NCI-H2107 (cell line): ENCODE results near the gene TNFRSF25.
"Not testable (repeated sequence)": the region's sequence is repeated elsewhere in the genome, so short reads cannot be mapped to it uniquely, and the experiment has no call there.

ENCODE experiments used
- DNase-seq: peaks from one replicate; lab custom pipeline; 2025; lab: John Stamatoyannopoulos, UW

The TNFRSF25 gene

DNA sequence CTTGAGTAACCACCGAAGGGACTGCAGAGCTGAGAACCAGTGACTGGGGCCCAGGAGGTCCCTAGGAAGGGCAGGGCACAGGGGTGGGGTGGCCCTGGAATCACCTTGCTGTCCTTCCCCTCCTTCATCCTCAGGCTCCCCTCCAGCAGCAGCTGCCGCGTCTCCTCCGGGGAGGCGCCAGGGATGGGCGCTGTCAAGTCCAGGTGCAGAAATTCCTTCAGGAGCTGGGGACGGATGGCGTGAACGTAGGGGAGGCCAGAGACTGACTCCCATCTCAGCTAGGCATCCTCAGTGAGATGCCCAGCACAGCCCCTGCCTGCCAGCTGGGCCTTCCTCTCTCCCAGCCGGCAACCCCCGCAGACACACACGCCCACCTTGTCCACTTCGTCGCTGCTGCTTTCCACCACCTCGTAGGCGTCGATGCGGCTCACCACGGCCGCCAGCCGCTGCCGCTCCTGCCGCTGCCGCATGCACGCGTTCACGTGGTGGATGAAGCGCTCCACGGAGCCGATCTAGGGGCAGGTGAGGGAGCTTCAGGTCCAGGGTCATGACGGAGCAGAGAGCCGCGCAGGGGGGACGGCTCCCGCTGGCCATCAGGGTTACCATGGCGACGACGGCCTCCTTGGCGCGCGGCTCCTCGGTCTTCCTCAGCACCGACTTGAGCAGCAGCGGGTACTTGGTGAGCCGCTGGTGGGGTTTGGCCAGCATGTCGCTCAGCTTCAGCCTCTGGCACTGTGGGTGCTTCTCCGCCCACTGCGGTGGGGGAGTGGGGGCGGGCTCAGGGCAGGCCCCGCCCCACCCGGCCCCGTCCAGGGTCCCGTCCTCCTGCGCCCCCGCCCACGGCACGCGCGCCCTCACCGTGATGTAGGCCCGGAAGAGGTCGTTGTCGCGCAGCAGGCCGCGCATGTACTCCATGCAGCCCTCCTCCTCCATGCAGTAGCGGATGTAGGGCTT, 4.4 kb upstream of the TNFRSF25 start:
- no peak for DNase-seq

DNA sequence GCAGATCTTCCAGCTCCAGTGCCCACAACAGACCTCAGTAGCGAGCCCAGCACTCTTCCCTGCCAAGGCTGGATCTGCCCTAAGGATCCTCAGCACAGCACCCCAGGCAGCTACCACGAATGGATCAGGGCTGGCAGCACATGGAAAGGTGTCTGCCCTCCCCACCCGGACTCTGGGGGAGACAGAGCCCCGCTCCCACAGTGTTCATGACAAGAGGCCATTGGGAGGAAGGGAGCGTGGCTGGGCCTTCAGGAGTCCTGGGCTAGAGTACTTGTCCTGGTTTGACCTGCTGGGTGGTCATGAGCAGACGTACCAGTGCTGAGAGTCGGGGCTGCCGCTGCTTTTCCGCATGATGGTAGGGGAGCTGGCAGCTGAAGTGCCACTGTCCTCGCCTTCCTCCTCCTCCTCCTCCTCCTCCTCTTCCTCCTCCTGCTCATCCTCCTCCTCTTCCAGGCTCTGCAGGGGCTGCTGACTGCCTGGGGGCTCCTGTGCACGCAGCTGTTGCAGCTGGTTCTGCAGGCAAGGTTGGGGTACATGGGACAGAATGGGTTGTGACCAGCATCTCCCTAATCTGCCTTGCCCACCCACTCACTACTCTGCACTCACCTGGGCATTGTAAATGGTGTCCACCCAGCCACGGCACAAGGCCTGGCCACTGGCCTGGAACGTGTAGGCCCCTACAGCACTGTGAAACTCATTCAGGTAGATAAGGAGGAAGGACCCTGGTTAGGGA, 2.9 kb upstream of the TNFRSF25 start:
- DNase-seq, result no peak

DNA sequence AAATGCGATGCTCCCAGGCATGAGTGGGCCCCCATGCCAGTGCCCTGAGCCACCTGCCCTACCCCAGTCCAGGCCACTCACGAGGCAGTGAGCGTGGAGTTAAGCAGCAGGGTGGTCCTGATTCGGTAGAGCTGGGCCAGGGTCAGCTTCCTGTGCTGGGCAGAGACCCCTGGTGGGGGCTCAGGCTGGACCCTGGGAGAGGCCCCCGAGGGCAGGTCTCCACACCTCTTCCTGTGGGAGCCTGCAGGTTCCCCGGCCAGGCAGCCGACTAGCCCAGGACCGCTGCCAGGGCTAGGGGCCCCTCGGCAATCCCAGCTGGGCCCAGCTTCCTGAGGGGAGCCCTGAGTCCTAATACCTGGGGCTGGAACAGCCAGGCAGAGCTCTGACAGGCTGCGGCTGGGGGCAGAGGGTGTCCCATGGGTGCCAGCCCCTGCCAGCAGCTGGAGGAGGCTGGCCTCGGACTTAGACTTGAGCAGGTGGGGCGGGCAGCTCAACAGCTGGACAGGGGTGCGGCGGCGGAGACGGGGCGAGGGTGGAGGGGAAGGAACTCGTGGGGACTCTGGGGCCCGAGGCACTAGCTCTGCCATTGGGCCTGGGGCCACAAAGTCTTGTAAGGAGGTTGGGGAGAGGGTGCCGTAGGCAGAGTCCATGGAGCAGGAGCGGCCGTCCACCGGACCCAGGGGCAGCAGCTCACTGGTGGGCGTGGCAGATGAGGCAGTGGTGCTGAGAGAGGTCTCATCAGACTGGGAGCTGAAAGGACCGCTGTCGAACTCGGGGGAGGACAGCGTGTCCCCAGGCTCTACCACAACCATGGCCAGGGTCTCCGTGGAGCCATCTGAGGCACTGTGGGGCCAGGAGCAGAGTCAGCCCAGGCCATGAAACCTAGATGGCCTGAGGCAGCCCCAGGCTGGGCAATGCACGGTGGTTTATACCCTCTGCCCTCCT, 2.0 kb upstream of the TNFRSF25 start:
- no peak for DNase-seq

DNA sequence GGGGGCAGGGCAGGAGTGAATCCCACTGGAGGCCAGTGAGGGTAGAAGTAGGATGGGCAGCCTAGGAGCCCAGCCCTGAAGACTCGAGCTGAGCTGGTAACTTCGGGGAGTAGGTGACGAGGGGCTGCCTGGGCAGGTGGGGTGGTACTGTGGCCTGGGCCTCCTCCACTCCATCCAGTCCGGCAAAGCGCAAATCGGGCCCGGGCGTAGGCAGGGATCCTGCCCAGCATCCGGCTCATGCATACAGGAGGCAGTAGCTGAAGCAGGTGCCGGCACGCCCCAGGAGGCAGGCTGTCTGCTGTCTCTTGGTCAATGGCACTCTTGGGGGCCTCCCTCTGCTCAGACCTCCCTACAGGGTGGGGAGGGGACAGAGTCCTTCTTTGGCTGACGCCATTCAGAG, 1.3 kb upstream of the TNFRSF25 start:
- no peak for DNase-seq

DNA sequence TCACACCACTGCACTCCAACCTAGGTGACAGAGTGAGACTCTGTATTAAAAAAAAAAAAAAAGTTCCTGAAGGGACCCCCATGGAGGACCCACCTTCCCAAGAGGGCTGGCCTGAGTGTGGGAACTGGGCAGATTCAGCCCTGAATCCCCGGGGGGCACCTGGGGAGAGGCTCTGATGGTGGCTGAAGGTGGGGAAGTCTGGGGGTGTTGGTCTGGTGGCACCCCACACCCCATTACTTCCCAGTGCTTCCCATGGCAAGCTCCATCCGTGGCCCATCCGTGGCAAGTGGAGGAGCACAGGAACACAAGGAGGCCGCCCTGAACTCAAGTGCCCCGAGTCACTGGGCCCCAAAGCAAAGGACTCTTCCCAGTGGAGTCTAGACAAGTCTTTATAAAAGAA, 778 bp upstream of the TNFRSF25 start:
- no peak for DNase-seq

DNA sequence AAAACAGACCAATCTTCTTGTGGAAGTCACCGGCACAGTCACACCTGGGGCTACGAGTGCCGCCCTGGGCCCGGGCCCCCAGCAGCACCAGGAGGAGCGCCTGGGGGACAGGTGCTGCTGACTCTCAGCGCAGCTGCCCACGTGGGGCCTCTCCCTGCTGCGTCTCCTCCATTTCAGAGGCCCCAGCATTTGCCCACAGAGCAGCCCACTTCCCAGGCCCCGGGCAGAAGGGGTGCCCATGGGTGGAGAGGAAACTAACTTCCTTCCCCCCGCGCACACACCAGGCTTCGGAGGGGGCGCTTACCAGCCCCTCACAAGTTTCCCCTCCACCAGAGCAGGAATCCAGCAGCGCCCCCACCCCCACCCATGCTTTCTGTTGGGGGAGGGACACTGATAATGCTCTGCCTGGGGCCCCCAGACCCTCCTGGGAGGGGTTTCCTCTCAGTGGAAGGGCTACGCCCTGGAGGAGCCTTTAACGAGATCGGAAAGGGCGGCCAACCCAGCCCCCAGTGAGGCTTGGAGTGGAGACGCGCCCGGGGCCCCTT, 440 bp downstream of the TNFRSF25 start:
- DNase-seq, result no peak

DNA sequence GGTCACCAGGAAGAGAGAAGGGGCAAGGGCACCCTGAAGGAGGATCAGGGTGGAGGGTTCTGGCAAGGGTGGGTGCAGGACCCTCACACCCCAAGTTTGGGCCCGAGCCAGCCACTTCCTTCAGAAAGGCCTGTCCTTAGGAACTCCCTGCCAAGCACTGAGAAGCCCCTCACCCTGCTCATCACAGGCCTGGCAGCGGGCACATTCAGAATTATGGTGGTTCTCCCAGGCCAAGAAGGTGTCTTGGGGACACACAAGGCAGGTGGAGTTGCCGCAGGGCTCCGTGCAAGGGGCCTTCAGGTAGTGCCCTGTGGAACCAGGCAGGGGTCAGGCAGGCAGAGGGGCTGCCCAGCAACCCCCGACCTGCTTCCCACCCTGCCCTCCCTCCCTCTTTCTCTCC, 1.1 kb downstream of the TNFRSF25 start:
- no peak for DNase-seq

DNA sequence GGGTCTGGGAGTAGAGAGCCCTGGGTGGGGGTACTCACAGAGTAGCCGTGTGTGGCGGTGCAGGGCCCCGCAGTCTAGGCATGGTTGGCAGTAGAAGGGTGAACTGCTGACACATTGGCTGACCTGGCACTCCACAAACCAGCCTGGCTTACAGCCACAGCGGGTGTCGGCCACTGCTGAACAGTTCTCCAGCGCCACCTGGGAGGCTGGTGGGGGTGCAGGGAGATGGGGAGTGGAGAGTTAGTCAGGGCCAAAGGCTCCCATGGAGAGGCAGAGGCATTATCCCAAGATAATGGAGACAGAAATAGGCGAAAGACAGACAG, 1.5 kb downstream of the TNFRSF25 start:
- no peak for DNase-seq

DNA sequence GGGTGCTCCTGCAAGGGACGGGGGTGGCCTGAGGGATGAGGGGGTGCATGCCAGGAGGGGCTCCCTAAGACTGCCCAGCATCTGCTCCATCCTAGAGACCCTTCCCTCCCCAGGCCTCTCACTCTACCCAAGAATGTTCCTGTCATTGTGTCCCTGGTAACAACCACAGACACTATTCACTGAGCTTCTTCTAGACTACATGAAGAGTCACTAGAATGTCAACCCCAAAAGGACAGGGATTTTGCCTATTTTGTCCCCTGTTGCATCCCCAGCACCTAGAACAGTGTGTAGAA, 2.9 kb downstream of the TNFRSF25 start:
- DNase-seq, result no peak

DNA sequence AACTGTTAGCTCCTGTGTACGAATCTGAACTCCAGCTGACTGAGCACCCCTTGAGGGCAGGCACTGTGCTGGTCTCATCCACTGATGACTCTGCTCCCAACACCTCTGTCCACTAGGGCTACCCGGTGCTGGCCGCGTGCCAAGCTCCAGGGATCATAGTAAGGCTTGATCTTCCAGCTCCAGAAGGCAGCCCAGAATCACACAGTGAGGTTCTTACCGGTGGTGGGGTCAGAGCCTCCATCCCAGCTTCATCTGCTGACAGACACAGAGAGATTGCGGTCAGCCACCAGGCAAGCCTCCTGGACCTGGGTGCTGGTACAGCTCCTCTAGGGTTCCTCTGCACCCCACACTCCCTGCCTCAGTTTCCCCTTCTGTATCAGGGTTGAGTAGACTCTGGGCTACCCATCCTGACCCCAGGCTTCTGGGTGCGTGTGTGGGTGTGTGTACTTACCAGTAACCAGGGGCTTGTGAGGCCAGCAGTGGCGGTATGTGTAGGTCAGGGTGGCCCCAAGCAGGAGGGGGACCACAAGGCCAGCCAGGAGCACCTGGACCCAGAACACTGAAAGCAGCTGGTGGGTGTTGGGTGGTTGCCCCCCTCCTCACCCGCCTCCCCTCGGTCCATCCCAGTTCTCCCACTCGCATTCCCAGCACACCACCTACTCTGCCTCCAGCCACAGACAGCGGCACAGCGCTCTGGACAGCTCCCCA, 3.4 kb downstream of the TNFRSF25 start:
- no peak for DNase-seq

DNA sequence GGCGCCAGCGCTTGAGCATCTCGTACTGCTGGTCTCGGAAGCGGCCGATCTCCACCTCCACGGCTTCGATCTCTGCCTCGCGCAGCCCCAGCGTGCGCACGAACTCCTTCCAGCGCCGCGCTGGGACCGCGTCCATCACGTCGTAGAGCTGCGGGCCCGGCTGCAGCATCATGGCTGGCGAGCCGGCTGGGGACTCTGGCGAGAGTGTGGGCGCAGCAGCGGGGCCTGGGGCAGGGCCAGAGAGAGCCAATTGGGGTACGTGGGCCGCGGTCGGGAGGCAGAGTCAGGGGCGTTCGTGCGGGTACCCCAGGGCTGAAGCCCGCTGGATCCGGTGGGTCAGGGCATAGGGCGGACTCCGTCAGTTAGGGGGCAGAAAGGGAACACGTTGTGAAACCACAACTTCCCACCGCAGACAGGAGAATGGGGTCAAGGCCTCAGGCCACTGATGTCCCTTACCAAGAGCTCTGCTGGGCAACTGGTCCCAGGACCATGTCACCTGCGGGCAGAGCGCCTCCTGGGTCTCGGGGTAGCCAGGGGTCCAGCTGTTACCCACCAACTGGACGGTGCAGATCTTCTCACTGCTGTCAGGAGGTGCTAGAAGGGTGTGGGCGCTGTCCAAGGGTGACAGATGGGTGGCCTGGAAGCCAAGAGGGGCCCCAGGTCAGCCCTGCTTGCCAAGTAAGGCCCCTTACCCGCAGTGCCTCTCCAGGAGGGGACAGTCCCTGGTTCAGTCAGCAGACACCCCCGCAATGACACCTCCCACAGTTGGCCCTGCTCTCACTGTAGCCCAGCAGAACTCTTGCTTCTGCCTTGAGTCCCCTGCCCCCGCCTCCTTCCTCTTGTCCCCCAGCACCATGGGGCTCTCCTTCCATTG, 4.2 kb downstream of the TNFRSF25 start:
- DNase-seq, result no peak

DNA sequence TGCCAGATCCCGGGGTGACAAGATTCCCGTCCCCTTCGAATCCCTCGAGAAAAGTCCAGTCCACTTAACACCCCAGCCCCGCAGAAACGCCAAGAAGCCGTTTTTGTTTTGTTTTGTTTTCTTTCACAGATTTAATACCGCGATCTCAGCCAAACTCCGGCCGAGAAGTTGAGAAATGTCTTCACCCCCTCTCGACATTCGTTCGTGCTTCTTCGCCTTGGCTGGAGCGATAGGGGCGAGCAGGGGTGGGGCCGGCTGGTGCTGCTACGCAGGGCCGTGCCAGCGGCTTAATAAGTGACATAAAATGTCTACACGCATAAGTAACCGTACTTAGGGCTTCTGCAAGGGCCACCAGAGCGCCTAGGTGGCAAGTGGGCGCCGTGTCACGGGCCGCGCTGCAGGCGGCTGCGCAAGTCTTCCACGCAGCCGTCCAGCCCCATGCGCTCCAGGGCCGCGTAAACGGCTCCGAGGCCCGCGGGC, 4.9 kb downstream of the TNFRSF25 start:
- no peak for DNase-seq

DNA sequence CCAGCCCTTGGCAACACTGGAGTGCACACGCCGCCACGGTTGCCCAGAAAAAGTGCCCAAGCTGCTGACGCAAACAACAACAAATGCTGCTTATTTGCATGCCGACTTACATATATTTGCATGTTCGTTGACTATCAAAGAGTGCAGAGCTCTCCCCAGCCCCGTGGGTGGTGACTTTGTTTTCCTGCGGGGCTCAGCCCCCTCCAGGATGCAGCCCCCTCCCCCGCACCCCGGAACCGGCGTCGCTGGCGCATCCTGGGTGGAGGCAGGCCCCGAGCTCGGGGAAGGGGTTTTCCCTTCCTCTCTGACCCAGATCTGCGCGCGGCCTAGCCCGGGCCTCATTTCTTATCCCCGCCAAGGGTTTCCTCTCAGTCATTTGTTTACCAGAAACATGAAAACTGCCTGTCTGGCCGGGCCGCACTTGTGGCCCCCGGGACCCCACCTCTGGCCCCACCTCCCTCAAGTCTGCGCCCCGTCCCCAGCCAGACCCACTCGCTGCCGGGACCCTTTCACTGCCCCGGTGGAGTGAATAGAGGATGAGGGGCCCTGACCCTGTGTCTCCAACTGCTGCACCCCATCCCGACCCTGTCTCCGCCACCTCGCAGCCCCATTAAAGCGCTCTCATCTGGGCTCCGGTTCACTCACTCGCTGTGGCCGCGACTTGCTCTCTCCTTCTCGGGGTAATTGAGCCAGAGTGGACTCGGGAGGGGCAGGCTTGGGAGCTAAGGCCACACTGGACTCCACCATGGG, 5.5 kb downstream of the TNFRSF25 start:
- no peak for DNase-seq

DNA sequence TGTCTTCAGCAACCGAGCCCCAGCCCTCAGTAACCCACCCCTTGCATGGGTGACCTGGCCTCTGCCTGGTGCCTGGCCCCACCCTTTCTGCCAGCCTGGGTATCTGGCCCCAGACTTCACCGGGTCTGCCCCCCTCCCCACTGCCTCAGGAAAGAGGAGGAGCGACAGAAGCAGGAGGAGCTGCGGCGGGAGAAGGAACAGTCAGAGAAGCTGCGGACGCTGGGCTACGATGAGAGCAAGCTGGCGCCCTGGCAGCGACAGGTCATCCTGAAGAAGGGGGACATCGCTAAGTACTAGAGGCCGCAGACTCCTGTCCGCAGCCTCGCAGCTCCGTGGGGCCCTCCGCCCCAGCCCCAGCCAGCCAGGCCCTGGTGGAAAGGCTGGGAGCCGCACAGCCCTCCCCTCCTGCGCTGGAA, 6.1 kb downstream of the TNFRSF25 start:
- no peak for DNase-seq

DNA sequence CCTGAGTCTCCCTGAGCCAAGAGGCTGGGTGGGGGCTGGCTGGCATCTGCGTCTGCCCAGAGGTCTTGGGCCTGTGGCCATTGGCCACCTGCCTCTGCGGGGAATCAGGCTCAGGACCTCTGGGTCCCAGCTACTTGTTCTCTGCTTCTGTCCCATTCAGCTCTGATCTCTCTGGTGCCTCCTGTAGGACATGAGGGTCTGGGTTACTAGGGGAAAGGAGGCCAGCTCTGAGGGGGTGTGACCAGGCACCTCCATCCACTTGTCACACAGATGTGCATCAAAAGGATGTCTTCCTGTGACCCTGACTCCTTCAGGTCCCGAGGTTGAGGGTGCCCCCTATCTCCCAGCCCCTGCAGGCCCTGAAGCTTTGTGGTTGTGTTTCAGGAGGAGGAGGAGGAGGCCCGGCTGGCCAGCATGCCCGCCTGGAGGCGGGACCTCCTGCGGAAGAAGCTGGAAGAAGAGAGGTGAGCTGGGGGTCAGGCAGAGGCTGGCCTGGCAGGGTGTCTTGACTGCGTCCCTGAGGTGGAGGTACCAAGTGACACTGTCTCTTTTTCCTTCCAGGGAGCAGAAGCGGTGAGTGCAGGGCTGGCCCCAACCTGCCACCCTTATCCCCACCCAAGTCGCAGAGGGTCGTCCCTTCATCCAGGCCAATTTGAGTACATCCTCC, 9.0 kb downstream of the TNFRSF25 start:
- no peak for DNase-seq

DNA sequence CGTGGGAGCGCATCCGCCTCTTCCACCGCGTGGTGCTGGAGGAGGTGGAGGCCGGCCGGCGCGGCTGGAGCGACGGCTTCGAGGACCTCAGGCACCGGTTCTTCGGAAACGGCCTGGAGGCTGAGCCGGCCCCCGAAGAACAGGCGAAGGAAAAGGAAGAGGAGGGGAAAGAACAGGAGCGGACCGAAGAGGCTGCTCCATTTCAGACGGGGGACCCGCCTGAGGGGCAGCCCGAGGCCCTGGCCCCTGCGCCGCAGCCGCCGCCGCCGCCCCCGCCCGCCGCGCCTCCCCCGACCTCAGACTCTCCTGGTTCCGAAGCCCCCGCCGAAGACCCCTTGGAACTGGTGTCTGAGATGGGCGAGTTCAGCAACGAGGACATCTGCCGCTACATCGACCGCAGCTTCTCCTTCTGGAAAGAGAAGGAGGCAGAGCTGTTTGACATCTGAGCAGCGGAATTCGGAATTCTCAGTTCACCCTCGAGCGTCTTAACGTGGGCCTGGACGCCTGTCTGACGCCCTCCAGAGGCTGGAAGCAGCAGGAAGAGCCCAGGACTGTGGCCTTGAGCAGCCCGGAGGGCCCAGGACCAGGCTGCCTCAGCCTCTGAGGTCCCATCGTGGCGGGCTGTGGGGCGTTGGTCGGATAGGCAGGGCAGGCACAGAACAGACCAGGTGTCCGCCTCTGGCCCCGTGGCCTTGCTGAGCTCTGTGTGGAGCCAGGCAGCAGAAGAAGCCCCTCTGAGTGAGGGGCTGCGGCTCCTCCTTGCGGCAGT, 10.0 kb downstream of the TNFRSF25 start:
- DNase-seq, result not testable (repeated sequence)

DNA sequence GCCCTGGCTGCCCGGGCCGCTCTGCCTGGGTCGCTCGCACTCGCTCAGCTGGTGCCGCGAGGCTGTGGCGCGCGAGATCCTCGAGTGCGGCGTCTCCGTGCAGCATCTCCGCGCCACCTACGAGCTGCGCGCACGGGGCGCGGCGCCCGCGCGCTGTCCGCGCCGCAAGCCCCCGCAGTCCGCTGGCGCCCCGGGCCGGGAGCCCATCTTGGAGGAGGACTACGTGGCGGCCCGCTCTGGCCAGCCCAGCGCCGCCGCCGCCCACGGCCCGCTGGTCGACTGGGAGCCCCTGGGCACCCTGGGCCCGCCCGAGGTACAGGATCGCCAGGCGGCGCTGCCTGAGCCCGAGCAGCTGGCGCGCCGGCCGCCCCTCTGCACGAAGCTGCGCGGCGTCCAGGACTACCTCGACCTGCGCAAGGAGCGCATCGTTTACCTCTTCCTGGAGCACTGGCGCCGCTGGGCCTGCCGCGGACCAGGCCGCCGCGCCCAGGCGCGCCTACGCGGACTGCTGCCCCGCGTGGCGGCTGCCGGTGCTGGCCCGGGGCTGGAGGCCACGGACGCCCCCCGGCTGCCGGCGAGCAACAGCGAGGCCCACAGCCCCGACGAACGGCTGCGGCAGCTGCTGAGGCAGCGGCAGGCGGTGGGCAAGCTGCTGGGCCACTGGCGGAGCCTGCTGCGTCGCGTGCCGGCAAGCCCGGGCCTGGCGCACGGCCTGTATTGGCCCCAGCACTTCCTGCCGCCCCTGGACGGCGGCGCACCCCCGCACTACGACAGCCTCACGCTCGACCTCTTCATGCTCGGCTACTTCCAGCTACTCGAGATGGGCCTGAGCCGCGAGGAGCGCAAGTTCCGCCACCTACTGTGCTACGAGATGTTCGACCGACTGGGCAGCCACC, 10.9 kb downstream of the TNFRSF25 start:
- no peak for DNase-seq
